Lower leg skin (tissue), 4 donors: ENCODE results near the gene PDE3A. TPM values are rescaled to one million over a fixed set of nuclear protein-coding genes. Genes with fewer than 3 reads are reported as not detected.

Source experiments
- DNase-seq, 2 donors: peaks; one replicate each; pipeline ENCODE4 v3.0.0-alpha.2; 2019; ENCODE audit warnings: low spot score in 2 of 2
- H3K4me3 ChIP-seq: fragments of 200-600 bp; sonication (generic); 2 replicates; pipeline ENCODE4 v1.5.1; 2017; ENCODE audit warnings: mild to moderate bottlenecking, low read depth; ENCODE audit not compliant: poor library complexity, severe bottlenecking
- POLR2A ChIP-seq, 2 donors: fragments of 450-650 bp; IDR thresholded peaks; one replicate each; pipeline ENCODE4 v1.6.1; 2016 to 2017; ENCODE audit warnings: antibody characterized with exemption in 2 of 2, mild to moderate bottlenecking in 1 of 2, moderate library complexity in 1 of 2
- WGBS, 2 donors: methylation state at CpG; one replicate each; pipeline ENCODE4 v1.1.5; 2018; 5-methylcytosine and 5-hydroxymethylcytosine counted together
- intact Hi-C: fragments of 100-400 bp; cut with DNase I; formaldehyde crosslinking; loops from one replicate; pipeline ENCODE4 v1.15.0; 2023; ENCODE audit warnings: low total_unique reads
- total RNA-seq, 4 donors: library from RNA; depleted of rRNA; stranded (reverse); fragments of >200 nt; gene quantifications; one replicate each; pipeline ENCODE4 v1.1.0, GENCODE V29; 2016
- TF ChIP-seq, protein P1 (sequence below), 3 donors: fragments of 450-650 bp; IDR thresholded peaks; one replicate each; pipeline ENCODE4 v1.5.1; 2016; ENCODE audit warnings: antibody characterized with exemption in 3 of 3, mild to moderate bottlenecking in 3 of 3, moderate library complexity in 2 of 3

The PDE3A gene
- total RNA-seq, 4 donors from 2014 or later, result 1.5 to 3.2 (median 2.7) TPM

DNA sequence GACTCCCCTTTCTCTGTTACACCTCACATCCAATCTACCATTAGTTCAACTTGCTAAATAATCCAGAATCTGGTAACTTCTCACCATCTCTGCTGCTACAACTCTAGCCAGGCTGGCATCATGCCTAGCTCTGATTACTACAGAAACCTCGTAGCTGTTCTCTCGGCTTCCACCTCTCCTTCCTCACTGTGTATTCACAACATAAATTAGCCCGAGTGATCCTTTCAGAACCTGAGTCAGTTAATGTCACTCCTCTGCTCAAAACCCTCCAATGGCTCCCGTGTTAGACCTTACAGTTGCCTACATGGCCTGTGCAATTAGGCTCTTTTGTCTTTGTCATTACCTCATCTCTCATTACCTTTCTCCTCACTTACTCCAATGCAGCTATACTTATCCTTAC, 139.4 kb downstream of the PDE3A start:
- WGBS, 2 donors, result 68 to 75% methylated on average over 4 of the region's 4 CpGs
- no peak for DNase-seq
- intact Hi-C loops, result no loop called here
- H3K4me3 ChIP-seq, result no peak overlapping the region
- TF ChIP-seq POLR2A (IDR thresholded peaks at IDR 0.05), result no peak
- TF ChIP-seq, protein P1, sequence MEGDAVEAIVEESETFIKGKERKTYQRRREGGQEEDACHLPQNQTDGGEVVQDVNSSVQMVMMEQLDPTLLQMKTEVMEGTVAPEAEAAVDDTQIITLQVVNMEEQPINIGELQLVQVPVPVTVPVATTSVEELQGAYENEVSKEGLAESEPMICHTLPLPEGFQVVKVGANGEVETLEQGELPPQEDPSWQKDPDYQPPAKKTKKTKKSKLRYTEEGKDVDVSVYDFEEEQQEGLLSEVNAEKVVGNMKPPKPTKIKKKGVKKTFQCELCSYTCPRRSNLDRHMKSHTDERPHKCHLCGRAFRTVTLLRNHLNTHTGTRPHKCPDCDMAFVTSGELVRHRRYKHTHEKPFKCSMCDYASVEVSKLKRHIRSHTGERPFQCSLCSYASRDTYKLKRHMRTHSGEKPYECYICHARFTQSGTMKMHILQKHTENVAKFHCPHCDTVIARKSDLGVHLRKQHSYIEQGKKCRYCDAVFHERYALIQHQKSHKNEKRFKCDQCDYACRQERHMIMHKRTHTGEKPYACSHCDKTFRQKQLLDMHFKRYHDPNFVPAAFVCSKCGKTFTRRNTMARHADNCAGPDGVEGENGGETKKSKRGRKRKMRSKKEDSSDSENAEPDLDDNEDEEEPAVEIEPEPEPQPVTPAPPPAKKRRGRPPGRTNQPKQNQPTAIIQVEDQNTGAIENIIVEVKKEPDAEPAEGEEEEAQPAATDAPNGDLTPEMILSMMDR (IDR thresholded peaks at IDR 0.05), result no peak

DNA sequence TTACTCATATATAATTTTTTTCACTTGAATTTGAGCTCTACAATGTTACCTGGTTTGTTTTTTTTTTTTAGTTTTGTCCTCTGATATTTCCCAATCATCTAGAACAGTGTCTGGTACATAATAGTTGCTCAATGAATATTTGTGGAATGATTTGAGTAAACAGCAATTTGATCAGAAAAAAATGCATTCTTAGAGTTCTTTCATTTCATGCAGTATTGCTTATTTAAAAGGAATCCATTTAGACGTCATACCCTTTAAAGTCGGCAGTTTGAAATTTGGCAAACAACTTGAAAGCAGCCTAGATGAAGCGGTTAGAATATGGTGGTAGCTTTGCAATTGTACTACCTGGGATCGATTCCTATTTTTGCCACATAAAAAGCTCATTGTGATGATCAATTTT, 140.0 kb downstream of the PDE3A start:
- DNase-seq, result no peak
- intact Hi-C loops, result no loop called here
- no peak for TF ChIP-seq POLR2A (IDR thresholded peaks at IDR 0.05)
- TF ChIP-seq, protein P1 (IDR thresholded peaks at IDR 0.05), result no peak
- H3K4me3 ChIP-seq, result no peak overlapping the region
- WGBS, 2 donors, result 80 to 90% methylated on average over 4 of the region's 4 CpGs

GRCh38 chr12:20508962-20509361, 140.6 kb downstream of the PDE3A start:
- intact Hi-C loops, result no loop called here
- TF ChIP-seq, protein P1 (IDR thresholded peaks at IDR 0.05), result no peak
- TF ChIP-seq POLR2A (IDR thresholded peaks at IDR 0.05), result no peak
- no peak overlapping the region for H3K4me3 ChIP-seq
- DNase-seq, result no peak
- 95 to 97% methylated on average over 5 of the region's 5 CpGs for WGBS, 2 donors

DNA sequence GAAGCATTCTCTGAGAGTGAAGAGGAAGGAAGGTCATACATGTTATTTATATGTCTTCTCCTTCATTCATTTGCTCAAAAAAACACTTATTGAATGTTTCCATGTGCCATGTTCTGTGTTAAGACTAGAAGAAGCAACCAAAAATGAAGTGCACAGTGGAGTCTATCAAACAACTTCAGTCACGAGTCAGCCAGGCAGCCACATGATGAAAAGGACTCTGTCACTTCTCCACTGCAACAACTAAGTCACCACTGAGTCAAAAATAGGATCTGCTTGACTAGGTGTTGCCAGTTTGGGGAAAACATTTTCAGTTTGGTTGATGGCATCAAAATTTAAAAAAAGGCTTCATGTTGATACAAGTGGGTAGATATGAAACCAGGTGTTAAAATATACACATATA, 142.5 kb downstream of the PDE3A start:
- intact Hi-C loops, result no loop called here
- WGBS, 2 donors, result 75 to 86% methylated on average over 1 of the region's 1 CpG
- no peak overlapping the region for H3K4me3 ChIP-seq
- no peak for DNase-seq
- TF ChIP-seq POLR2A (IDR thresholded peaks at IDR 0.05), result no peak
- TF ChIP-seq, protein P1 (IDR thresholded peaks at IDR 0.05), result no peak

GRCh38 chr12:20513189-20513588, 144.9 kb downstream of the PDE3A start:
- no peak overlapping the region for H3K4me3 ChIP-seq
- TF ChIP-seq POLR2A (IDR thresholded peaks at IDR 0.05), result no peak
- intact Hi-C loops, result no loop called here
- 78 to 83% methylated on average over 3 of the region's 3 CpGs for WGBS, 2 donors
- DNase-seq, result no peak

DNA sequence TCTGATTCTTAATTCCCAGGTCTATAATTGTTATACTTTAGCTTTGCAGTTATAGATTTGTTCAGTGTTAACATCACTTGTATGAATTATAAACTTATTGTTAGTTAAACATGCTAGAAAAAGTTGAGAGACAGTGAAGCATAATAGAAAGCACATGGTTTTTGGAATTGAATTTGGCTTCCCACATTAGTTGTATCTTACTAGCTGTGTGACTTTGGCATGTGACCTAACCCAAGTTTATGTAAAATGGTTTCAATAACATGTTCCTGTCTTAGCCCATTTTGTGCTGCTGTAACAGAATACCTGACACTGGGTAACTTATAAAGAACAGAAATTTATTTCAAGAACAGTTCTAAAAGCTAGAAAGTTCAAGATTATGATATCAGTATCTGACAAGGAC, 146.3 kb downstream of the PDE3A start:
- TF ChIP-seq, protein P1 (IDR thresholded peaks at IDR 0.05), result no peak
- TF ChIP-seq POLR2A (IDR thresholded peaks at IDR 0.05), result no peak
- DNase-seq, result no peak
- intact Hi-C loops, result no loop called here
- no peak overlapping the region for H3K4me3 ChIP-seq
